HG03280 (cell line): ENCODE results near the gene REEP3.

Experiments
- ATAC-seq: cut with Tn5 transposase; IDR thresholded peaks from one replicate; pipeline ENCODE4 v1.9.1; 2021; ENCODE audit warnings: mild to moderate bottlenecking, moderate library complexity; ENCODE audit not compliant: unreplicated experiment

The REEP3 gene

DNA sequence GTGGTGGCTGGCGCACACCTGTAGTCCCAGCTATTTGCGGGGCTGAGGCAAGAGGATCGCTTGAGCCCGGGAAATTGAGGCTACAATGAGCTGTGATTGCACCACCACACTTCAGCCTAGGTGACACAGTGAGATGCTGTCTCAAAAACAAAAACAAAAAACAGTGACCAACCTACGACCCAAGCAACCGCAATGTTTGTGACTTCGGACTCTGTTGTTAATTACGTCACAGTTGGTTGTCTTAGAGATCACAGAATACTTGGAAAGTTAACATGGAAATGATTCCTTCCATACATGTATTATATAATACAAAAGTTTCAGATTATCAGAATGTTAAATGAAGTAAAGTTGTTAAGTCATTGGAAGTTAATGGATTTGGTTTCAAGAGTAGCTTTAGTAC, 106.2 kb downstream of the REEP3 start:
- ATAC-seq = no peak

DNA sequence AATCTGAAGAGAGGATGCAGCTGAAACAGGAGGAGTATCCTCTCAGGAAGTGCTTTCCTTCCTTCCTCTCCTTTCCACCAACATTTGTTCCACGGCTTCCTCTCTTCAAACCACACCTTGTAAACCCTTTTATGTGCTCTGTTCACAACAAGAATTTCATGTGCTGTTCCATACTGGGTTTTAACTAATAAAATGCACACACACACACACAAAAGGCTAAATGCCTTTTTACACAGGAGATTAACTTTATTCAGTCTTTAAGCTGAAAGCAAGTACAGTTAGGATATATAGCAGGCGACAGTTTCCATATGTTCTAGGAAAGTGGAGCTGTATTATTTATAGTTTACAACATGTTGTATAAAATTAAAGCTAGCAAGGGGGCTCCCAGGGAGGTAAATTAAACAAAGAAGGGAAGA, 106.7 kb downstream of the REEP3 start:
- ATAC-seq = no peak

DNA sequence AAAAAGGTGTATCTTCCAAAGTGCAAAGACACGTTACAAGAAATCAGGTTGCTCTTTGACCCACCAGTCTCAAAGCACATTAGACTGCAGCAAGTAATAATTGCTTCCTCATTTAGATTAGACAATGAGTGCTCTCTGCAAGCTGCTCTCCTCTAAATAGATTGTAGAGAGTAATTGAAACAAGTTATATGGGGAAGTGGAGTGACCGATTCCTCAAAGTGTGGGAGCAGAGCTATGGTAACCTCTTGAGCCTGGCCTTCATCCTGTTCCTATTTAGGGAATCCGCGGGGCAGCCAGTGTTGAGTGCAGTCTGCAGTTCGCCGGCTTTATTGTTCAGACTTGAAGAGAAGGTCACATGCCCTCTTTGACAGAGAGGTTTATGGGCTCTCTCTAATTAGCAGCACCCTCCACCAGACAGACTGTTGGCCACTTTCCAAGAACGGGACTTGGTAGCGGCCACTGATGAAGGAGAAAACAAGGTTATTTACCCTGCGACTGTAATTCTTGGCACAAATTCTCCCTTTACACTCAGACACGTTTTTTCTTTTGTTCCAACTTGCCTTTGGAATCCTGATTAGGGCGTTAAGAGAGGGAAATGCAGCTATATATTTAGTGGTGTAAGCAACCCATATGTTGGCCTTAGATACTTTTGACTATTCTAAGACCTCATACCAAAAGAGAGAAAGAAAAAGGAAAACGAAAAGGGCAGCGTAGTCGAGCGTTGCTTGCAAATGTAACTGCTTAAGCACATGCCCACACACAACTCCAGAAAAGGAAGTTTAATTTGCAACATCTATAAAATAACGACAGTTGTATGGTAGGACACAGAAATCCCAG, 107.5 kb downstream of the REEP3 start:
- peak; percentile 26 for ATAC-seq

DNA sequence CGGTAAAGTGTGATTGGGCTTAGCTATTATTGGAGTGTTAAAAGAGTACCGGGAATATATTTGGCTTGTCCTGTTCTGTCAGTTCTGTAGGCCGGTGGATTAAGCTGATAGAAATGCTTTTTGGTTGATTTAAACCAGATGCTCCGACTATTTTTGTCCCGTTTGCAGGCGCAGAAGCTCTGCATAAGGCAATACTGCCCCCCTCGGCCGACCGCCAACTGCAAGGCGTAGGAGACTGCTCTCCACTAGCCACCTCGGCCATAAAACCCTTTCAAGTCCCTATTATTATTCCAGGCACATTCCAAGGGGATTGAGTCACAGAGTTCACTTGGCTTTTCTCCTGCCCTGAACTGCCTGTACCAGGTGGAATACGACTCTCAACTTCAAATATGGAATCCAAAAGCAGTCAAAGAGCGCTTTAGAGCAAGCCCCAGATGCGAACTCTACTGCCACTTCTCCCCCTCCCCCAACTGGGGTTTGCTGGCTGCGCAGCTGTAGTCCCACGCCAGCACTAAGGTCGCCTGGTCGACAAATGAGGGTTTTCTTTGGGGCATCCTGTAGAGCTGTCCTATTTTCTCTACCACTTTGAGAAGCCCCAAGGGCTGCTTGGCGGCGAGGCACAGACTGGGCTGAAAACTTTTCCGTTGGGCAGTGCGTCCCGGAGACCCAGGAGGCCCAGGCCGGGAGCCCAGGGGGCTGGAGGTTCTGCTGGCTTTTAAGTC, 108.3 kb downstream of the REEP3 start:
- ATAC-seq = peak; percentile 51

DNA sequence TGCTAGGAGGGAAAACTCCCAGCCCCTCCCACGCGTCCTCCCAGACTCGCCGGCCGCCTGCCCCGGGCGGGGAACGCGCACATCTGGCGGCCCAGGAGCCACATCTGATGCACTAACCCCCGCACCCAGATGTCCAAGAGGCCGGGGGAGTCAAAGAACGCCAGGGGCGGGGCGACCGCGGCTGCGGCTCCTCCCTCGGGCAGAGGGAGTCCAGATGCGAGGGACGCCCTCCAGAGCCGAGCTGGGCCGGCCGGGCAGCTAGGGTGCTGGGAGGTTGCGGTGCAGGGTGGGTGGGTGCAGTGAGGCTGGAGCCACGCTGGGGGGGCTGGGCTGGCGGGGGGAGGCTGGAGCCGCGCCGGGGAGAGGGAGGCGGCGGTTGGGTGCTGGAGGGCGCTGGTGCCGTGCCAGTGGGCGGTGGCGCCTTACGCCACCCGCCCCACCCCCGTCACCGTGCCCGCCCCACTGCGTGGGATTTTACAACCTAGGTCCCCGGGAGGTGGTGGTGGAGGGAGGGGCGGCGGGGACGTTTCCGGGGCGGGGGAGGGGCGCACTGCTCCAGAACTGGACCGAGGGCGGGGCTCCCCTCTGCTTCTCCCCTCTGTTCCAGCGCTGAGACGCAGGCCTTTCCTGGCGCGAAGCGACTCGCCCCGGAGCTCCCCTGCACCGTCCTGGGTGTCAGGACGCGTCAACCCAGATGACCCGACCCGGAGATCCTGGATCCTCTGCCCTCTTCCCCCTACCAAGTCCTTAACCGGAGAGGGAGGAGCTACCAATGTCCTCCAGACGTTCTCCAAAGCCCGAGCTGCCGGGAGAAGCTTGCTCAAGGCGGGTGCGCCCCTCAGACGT, 109.1 kb downstream of the REEP3 start:
- ATAC-seq = peak; percentile 67

DNA sequence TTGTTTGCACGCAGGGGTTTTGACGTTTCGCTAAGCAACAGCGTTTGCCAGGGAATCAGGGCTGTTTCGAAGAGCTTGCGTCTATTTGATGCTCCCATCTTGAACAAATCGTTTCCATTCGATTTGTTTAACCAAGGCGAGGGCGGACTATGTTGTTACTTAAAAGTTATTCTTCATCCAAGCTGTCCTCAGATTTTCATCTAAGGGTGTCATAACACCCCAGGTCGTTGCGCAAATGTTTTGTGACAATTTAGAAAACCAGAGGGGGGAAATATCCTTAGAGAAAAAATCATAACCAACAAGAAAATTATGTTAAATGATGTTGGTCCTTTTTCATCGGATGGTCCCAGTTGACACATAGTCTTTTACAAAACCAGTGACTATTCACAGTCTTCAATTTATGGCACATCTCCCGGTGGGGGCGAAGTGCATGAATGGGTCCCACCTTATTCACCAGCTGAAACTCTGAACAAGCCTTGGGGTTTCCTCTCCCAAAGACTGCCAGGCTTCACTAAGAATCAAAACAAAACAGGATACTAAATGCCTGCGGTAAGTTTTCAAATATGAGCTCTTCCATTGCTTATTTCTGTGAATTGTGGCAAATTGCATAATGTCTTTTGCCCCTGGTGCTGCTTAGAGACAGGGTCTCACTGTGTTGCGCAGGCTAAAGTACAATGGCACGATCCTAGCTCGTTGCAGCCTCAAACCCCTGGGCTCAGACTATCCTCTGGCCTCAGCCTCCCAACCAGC, 109.9 kb downstream of the REEP3 start:
- ATAC-seq = no peak

DNA sequence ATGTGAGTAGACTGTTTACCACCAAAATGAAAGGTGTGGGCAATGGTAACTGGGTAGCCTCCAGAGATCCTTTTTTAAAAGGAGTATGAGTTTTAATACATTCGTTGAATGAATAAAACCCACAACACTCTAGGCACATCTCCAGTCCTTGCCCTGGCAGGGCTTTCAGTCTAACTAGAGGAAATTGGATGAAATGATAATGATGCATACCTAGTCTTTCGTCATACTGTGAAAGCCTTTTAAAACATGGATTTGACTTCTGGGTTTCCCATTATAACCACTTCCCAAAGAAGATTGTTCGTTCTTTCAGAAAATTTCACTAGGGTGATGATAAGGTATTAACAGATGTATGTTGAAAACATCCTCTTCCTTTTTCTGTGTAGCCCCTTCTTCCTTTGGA, 110.8 kb downstream of the REEP3 start:
- no peak for ATAC-seq

DNA sequence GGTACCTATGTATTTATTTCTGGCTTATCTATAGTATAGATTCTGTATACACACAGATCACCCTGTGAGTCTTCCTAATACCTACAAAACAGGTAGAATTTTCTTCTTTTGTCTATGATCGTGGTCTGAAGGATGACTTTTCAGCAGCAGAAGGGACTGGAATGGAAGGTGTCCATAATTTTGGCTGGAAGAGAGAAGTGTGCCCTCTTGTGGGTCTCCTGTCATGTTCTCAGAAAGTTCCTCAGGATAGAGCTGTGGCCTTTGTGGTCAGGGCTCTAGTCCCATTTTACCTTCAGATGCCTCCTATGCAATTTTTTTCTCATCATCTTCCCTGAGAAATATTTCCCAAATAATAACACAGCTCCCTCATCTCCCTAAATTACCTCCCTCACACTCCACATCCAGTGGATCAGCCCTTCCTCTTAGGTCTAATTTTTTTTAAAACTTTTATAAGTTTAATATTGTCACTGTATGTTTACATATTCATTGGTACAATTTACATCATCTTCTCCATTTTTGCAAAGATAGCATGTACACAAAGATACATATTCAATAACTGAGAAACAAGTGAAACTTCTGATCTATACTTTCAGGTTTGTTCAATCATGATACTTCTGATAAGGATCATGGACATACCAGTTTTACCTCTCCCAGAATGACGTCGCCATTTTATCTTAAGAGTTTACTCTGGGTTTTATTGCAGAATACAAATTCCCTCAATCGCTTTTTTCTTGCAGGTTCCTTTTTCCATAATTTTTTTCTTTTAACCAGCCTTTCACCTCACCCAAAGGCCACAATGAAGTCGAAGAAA, 112.7 kb downstream of the REEP3 start:
- no peak for ATAC-seq

DNA sequence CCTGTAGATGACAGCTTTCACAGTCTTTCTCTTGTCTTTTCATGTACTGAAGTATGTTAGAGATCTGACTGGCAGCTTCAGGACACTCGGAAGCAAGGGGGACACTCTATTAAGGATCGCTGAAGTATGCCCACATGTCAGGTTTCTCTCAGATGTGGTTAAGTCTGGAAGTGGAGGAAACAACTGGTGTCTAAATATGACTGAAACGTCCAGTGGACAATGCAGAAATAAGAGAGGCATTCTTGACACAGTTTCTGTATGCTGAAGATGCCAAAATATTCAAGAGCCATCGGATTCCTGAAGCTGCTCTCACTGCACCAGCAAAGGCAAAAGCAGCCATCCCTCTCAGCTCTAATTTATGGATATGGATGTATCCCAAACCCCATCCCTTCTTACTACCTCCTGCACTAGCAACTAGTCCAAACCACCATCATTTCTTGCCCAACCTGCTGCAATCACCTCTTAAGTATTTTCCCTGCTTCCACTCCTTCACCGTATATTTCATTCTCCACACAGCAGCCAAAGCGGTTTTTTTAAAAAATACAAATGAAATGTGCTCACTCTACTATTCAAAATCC, 113.4 kb downstream of the REEP3 start:
- no peak for ATAC-seq

DNA sequence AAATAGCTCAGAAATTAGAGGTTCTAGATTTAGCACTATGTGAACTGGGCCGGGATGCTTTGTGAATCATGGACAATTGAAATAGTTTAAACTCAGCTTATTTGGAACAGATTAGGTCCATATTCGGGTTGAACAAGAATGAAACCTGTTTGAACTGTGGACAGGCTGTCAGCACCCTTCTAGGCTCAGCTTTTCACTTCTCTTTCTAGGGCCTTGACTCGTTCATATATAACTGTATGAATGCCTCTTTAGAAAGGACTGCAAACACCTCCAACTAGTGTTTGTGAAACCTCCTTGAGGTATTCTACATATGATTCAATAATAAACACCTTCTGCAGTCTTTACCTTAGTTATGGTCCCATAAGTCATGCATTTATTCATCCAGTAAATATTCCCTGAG, 115.6 kb downstream of the REEP3 start:
- no peak for ATAC-seq

DNA sequence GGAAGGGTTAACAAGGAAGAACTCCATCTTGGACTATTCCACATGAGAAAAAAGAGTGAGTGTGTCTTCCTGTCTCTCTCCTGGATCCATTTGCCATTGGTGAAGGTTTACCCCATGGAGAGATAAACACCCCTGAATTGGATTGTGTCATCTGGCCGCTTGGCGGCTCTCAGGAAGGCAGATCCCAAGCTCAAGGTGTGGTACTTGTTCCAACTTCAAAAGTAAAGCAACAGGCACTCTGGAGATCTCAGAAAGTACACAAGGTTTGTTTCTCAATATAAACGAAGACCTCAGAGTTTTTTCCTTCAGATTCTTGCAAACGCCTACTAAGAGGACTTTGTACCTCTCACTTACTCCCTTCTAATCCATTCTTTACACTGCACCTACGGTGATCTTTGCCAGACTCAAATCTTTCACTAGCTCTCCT, 116.7 kb downstream of the REEP3 start:
- no peak for ATAC-seq

DNA sequence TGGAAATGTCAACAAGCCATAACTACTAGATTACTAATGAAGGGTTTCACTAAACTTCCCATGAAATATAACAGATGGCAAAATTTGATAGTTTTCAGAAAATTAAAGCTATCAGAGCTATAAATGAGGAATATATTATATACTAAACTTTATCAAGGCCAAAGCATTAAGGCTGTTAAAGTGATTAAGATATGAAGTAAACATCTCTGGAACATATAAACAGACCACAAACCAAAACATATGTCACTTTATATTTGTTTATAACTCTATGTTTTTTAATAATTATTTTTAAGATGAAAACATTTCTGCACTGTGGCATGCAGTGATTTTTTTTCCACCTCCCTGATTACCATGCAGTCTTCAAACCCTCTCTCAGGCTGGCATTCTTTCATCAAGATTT, 120.2 kb downstream of the REEP3 start:
- no peak for ATAC-seq

DNA sequence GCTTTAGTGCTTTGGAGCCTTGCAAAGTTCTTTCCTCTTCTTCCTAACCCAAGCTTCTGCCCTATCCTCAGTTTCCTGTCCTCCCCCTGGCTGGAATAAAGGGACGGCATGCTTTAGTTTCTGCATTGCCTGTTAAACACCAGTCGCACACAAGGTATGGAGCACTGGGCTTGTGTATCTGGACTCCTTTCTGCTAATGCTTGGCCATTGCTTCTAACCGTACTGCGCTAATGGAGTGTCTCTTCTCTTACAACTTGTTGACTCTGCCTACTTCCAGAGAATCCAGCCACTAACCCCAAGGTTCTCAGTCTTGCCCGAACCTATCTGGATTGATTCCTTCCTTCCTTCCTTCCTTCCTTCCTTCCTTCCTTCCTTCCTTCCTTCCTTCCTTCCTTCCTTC, 120.6 kb downstream of the REEP3 start:
- no peak for ATAC-seq

DNA sequence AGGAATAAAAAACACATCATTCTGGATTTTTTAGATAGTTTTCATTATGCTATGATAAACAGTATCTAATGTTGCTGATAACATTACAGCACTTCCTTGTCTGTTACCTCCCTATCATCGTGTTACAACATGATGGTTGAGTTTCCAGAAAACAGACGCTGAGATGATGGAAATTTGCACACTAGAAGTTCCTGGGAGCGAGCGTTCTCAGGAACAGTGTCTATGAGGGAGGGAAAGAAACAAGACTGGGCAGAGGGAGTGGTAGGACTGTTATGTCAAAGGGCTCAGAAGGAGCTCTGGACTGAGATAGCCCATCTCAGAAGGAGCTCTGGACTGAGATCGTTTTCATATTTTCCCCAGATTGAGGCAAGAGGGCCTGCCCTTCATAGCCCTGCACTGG, 121.6 kb downstream of the REEP3 start:
- no peak for ATAC-seq

DNA sequence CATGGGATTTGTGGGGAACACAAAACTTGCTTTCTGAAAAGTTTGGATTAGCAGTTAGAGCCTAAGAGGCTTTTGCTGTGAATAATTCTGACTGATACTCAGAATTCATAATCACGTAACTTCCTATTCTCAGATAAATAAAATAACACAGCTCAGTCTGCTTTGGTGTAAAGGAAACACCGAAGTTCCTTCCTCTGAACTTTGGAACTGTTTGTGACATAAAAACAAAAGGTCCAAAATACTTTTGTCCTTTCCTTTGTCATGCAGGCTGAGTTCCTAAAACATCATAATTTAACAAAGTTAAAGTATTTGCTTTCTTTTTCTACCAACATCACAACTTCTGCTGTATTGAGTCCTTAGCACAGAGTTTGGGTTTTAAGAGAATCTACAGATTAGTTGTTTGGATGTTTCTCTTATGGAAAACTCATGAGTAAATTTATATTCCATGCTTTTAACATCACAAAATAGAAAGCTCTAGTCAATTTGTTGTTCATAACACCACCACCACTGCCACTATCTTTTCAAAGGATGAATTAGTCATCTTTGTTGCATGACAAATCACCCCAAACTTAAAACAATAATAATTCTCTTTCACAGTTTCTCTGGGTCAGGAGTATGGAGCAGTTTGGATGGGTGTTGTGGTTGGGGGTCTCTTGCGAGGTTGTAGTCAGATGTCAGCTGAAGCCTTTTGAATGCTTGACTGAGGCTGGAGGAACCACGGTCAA, 123.4 kb downstream of the REEP3 start:
- ATAC-seq = no peak

DNA sequence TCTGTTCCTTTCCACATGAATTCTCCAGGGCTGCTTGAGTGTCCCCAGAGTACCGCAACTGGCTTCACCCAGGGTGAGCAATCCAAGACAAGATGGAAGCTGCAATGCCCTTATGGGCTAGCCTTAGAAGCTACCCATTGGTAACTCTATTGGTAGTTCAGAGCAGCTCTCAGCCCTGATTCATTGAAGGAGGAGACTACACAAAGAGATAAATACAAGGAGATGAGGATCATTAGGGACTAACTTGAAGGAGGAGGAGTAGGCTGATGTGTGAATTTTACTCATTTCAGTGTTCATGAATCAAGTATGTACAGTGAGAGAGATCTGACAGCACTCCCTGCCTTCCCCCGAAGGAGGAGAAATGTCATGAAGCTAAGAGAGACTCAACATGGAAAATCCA, 124.0 kb downstream of the REEP3 start:
- no peak for ATAC-seq

DNA sequence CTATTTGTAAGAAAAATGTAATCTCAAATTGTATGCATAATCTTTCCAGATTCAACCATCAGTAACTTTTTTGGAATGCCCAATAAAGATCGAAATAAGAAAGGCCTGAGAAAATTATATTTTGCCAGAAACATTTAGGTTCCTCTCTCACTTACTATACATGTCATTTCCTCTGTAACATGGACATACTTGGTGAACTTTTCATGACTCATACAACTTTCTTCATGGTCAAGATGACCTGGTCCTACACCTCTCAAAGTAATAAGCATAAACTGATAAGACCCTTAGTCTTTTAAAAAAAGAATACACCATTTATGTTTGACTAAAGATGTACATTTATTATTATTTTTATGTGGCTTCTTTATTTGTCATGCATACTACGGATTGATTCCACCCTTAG, 125.3 kb downstream of the REEP3 start:
- ATAC-seq = no peak

DNA sequence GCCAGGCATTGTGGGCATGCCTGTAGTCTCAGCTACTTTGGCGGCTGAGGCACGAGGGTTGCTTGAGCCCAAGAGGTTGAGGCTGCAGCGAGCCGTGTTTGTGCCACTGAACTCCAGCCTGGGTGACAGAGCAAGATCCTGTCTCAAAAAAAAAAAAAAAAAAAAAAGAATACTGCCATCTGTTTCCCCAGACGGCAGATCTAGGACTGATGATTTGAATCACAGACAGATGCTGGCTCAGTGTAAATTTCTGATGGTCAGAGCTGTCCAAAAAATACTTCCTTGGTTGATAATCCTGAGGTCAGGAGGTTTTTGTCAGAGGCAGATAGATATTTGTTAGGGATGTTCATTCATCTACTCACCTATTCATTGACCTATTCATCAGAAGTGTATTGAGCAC, 130.7 kb downstream of the REEP3 start:
- ATAC-seq = no peak

DNA sequence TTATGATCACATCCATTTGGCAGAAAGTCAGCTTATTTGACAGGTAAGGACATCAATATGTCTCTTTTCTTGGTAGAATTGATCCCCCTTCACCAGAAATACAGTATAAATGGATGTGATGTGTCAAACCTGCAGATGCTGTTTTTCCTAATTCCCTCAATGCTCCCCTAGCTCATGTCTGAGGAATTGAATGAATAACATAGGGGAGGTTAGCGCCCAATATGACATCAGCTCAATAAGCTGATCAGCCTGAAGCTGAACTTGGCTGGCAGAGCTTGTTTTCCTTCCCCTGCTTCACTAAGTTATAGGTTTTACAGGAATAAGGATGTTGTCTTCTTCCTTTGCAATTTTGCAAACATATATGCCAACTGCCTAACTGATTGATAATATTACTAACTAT, 132.5 kb downstream of the REEP3 start:
- no peak for ATAC-seq
